HEK293T (cell line): ENCODE results near the gene RRP9.

Experiments used
- CTCF ChIA-PET: fragments of 350-600 bp; formaldehyde crosslinking; extraction: SDS; loops from one replicate; lab custom pipeline; 2021; ENCODE audit warnings: antibody characterized with exemption, inconsistent platforms; lab: Yijun Ruan, JAX
- POLR2A ChIA-PET: fragments of 350-600 bp; formaldehyde crosslinking; extraction: SDS; loops from one replicate; lab custom pipeline; 2020; ENCODE audit warnings: antibody characterized with exemption, inconsistent platforms; lab: Yijun Ruan, JAX
- DNase-seq: peaks from one replicate; pipeline ENCODE4 v3.0.0; 2012; ENCODE audit warnings: mixed read lengths; ENCODE audit errors: extremely low spot score
- ARNT ChIP-seq: fragments of 450-650 bp; IDR thresholded peaks from 2 replicates; pipeline ENCODE4 v1.6.1; 2017; ENCODE audit warnings: mild to moderate bottlenecking
- BHLHE40 ChIP-seq: fragments of 450-650 bp; IDR thresholded peaks from 2 replicates; pipeline ENCODE4 v1.6.1; 2016; ENCODE audit warnings: mild to moderate bottlenecking, moderate library complexity, borderline replicate concordance
- CTBP1 ChIP-seq: fragments of 450-650 bp; IDR thresholded peaks from 2 replicates; pipeline ENCODE4 v1.6.1; 2016; ENCODE audit warnings: borderline replicate concordance
- ELF4 ChIP-seq: fragments of 450-650 bp; IDR thresholded peaks from 2 replicates; pipeline ENCODE4 v1.6.1; 2017; ENCODE audit warnings: antibody characterized with exemption
- FOXA1 ChIP-seq: fragments of 450-650 bp; IDR thresholded peaks from 2 replicates; pipeline ENCODE4 v1.6.1; 2016; ENCODE audit warnings: mild to moderate bottlenecking
- FOXK2 ChIP-seq: fragments of 450-650 bp; IDR thresholded peaks from 2 replicates; pipeline ENCODE4 v1.6.1; 2016; ENCODE audit warnings: mild to moderate bottlenecking
- FOXM1 ChIP-seq: fragments of 450-650 bp; IDR thresholded peaks from 2 replicates; pipeline ENCODE4 v1.6.1; 2017; ENCODE audit warnings: mild to moderate bottlenecking, borderline replicate concordance
- HDGF ChIP-seq: fragments of 450-650 bp; IDR thresholded peaks from 2 replicates; pipeline ENCODE4 v1.6.1; 2017; ENCODE audit warnings: antibody characterized with exemption, borderline replicate concordance
- L3MBTL2 ChIP-seq: fragments of 450-650 bp; conservative IDR thresholded peaks from 2 replicates; pipeline ENCODE4 v1.6.1; 2016; ENCODE audit warnings: mild to moderate bottlenecking
- LEF1 ChIP-seq: fragments of 450-650 bp; IDR thresholded peaks from 2 replicates; pipeline ENCODE4 v1.6.1; 2017; ENCODE audit warnings: mild to moderate bottlenecking, borderline replicate concordance
- NFRKB ChIP-seq: fragments of 450-650 bp; IDR thresholded peaks from 2 replicates; pipeline ENCODE4 v1.6.1; 2016; ENCODE audit warnings: mild to moderate bottlenecking, moderate library complexity
- SP1 ChIP-seq: fragments of 450-650 bp; IDR thresholded peaks from 2 replicates; pipeline ENCODE4 v1.6.1; 2017
- SUZ12 ChIP-seq: fragments of 450-650 bp; IDR thresholded peaks from 2 replicates; pipeline ENCODE4 v1.6.1; 2016; ENCODE audit warnings: mild to moderate bottlenecking
- TARDBP ChIP-seq: fragments of 450-650 bp; IDR thresholded peaks from 2 replicates; pipeline ENCODE4 v1.6.1; 2016
- ZNF384 ChIP-seq: fragments of 450-650 bp; IDR thresholded peaks from 2 replicates; pipeline ENCODE4 v1.6.1; 2016
- TF ChIP-seq, protein P1 (sequence below): fragments of 450-650 bp; IDR thresholded peaks from 2 replicates; pipeline ENCODE4 v1.6.1; 2016

Gene RRP9

GRCh38 chr3:51977446-51978142, 35.9 kb upstream of the RRP9 start:
- CTCF ChIA-PET, result no interaction called here
- POLR2A ChIA-PET, result interaction anchor here (0.6 to 2.0 kb wide), 3 partner anchors 8 to 18 kb away, joined by 3 to 6 read pairs (median 4); partner anchors contain the start of gene RPL29
- no peak for DNase-seq
- no peak for TF ChIP-seq FOXK2
- no peak for TF ChIP-seq CTBP1
- TF ChIP-seq SUZ12, result no peak
- TF ChIP-seq LEF1, result no peak
- TF ChIP-seq BHLHE40, result no peak
- TF ChIP-seq ARNT, result no peak
- TF ChIP-seq, protein P1, sequence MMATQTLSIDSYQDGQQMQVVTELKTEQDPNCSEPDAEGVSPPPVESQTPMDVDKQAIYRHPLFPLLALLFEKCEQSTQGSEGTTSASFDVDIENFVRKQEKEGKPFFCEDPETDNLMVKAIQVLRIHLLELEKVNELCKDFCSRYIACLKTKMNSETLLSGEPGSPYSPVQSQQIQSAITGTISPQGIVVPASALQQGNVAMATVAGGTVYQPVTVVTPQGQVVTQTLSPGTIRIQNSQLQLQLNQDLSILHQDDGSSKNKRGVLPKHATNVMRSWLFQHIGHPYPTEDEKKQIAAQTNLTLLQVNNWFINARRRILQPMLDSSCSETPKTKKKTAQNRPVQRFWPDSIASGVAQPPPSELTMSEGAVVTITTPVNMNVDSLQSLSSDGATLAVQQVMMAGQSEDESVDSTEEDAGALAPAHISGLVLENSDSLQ, result no peak
- no peak for TF ChIP-seq FOXA1
- TF ChIP-seq SP1, result no peak
- TF ChIP-seq L3MBTL2, result no peak
- TF ChIP-seq NFRKB, result no peak
- TF ChIP-seq TARDBP, result no peak
- no peak for TF ChIP-seq ELF4
- no peak for TF ChIP-seq HDGF
- TF ChIP-seq FOXM1, result no peak
- TF ChIP-seq ZNF384, result no peak

DNA sequence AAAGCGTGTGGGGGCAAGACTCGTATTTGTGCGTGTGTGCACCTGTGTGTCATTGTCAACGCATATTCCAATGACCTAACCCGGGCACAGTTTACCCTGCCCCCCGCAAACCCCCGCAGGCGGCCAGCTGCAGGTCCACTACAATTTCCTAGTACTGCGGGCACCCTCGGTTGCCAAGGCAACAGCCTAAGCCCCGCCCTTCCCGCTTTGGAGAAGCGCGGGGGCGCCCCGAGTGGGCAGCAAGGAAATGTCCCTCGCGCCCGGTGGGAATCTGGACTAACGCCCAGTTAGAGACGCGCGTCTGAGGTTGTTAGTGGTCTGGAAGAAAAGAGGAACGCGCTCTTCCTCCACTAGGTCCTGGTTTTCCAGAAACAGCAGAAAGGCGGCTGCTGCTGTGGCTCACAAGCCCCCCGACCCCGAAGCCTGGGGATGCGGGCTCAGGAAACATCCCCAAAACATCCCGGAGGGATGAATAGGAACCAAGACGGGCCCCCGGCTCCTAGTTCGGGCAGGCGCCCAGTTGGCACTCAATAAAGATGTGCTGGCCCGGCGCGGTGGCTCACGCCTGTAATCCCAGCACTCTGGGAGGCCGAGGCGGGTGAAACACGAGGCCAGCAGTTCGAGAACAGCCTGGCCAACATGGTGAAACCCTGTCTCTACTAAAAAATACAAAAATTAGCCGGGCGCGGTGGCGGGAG, 34.3 kb upstream of the RRP9 start:
- ChIA-PET CTCF (no interaction called here), POLR2A (interaction anchor here (0.6 to 4.2 kb wide), 4 partner anchors 9 to 34 kb away, joined by 3 to 52 read pairs (median 5); partner anchors contain the start of genes PARP3, PCBP4, RPL29 and RRP9)
- no peak for TF ChIP-seq ARNT
- TF ChIP-seq SP1, result no peak
- no peak for TF ChIP-seq NFRKB
- TF ChIP-seq LEF1, result no peak
- TF ChIP-seq FOXA1, result no peak
- no peak for TF ChIP-seq L3MBTL2
- peak; percentile 54 for DNase-seq

- no peak for TF ChIP-seq ZNF384
- TF ChIP-seq SUZ12, result no peak
- TF ChIP-seq L3MBTL2, result no peak; the same call in 1 of the 2 replicates
- no peak for TF ChIP-seq CTBP1
- TF ChIP-seq, protein P1, result no peak
- no peak for TF ChIP-seq LEF1
- no peak for TF ChIP-seq ELF4
- no peak for TF ChIP-seq NFRKB
- no peak for TF ChIP-seq HDGF
- no peak for TF ChIP-seq ARNT
- TF ChIP-seq FOXA1, result no peak
- no peak for TF ChIP-seq BHLHE40
- no peak for TF ChIP-seq FOXK2
- no peak for TF ChIP-seq SP1
- TF ChIP-seq TARDBP, result no peak
- no peak for TF ChIP-seq FOXM1
- peak; percentile 82 for DNase-seq
- CTCF ChIA-PET, result interaction anchor here (2.4 to 4.5 kb wide), 2 partner anchors 8 to 33 kb away, joined by 14 to 21 read pairs; partner anchors contain the start of genes ACY1, PARP3 and RRP9
Measured at GRCh38 chr3:51974963-51975851, 33.5 kb upstream of the RRP9 start, which contains the start of gene ABHD14A. Gene ABHD14A (plus strand): TSS chr3:51975064. CDS start chr3:51975136, 72 bp downstream.

GRCh38 chr3:51974277-51974962, 32.7 kb upstream of the RRP9 start:
- no peak for DNase-seq
- TF ChIP-seq LEF1 (no peak), FOXM1 (no peak), SUZ12 (no peak)
- ChIA-PET CTCF (interaction anchor here (0.7 to 4.5 kb wide), 7 partner anchors 8 to 42 kb away, joined by 3 to 21 read pairs (median 5); partner anchors contain the start of genes ACY1, PARP3 and RRP9), POLR2A (interaction anchor here (0.7 to 4.2 kb wide), 13 partner anchors 9 to 82 kb away, joined by 3 to 52 read pairs (median 6); partner anchors contain the start of genes ACY1, DUSP7, PARP3 and RPL29)

More at GRCh38 chr3:51974963-51975851, 33.5 kb upstream of the RRP9 start, which contains the start of gene ABHD14A:
- POLR2A ChIA-PET, result interaction anchor here (0.6 to 4.2 kb wide), 10 partner anchors 8 to 269 kb away, joined by 3 to 52 read pairs (median 6); partner anchors contain the start of genes ACY1, PARP3, PCBP4 and RPL29

DNA sequence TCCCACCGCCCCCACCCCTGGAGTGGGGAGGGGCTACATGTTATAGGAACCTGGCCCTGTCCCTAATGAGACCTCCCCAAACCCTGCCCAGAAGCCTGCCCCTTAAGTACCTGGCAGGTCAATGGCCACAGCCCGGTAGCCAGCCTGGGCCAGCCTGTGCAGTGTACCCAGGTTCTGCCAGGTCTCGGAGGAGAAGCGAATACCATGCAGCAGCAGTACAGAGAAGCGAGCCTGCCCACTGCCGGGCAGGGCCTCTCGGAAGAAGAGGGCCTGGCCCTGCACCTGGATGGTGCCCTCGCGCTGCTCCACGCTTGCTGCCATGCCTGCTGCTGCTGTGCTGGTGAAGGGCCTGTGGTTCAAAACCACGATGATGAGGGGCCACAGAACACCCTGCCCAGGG, 29.6 kb upstream of the RRP9 start:
- TF ChIP-seq BHLHE40 (no peak), ELF4 (no peak), FOXM1 (no peak), SP1 (no peak), HDGF (no peak), LEF1 (no peak), NFRKB (no peak), ZNF384 (no peak)
- TF ChIP-seq, protein P1, result no peak
- ChIA-PET POLR2A (interaction anchor here (4.2 kb wide), 1 partner anchor 29 kb away, joined by 52 read pairs; the partner anchor contains the start of genes PARP3 and RRP9), CTCF (interaction anchor here (4.5 kb wide), 1 partner anchor 29 kb away, joined by 21 read pairs; the partner anchor contains the start of genes PARP3 and RRP9)
- DNase-seq, result no peak
